ENCODE results near the gene SYT2.

GRCh38 chr1:202662081-202662480 lies 48.2 kb downstream of the SYT2 start:
- no peak for TF ChIP-seq EZH2 (IDR thresholded peaks at IDR 0.05; ENCODE audit: borderline replicate concordance, low read depth, low read length, poor library complexity, severe bottlenecking)
- TF ChIP-seq, protein P1, sequence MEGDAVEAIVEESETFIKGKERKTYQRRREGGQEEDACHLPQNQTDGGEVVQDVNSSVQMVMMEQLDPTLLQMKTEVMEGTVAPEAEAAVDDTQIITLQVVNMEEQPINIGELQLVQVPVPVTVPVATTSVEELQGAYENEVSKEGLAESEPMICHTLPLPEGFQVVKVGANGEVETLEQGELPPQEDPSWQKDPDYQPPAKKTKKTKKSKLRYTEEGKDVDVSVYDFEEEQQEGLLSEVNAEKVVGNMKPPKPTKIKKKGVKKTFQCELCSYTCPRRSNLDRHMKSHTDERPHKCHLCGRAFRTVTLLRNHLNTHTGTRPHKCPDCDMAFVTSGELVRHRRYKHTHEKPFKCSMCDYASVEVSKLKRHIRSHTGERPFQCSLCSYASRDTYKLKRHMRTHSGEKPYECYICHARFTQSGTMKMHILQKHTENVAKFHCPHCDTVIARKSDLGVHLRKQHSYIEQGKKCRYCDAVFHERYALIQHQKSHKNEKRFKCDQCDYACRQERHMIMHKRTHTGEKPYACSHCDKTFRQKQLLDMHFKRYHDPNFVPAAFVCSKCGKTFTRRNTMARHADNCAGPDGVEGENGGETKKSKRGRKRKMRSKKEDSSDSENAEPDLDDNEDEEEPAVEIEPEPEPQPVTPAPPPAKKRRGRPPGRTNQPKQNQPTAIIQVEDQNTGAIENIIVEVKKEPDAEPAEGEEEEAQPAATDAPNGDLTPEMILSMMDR (conservative IDR thresholded peaks at IDR 0.05; ENCODE audit: low read depth, low read length), result no peak

Measured in A673 (cell line).